H9 (cell line): ENCODE results near the gene LAMC2. TPM values are rescaled to one million over a fixed set of nuclear protein-coding genes. Genes with fewer than 3 reads are reported as not detected.

ENCODE experiments used
- DNase-seq: peaks from one replicate; pipeline ENCODE4 v3.0.0-alpha.2; 2017
- H2AFZ ChIP-seq: one replicate; pipeline ENCODE4 v1.6.1; 2013; ENCODE audit warnings: mild to moderate bottlenecking, low read length, control low read depth, moderate library complexity
- H2AK5ac ChIP-seq: 2 replicates; pipeline ENCODE4 v1.6.1; 2013; ENCODE audit warnings: low read length, control low read depth, mixed read lengths; ENCODE audit not compliant: insufficient read length
- H2BK120ac ChIP-seq: one replicate; pipeline ENCODE4 v1.6.1; 2013; ENCODE audit warnings: low read depth, mild to moderate bottlenecking, low read length, control low read depth, inconsistent platforms; ENCODE audit not compliant: poor library complexity, severe bottlenecking
- H2BK12ac ChIP-seq: 2 replicates; pipeline ENCODE4 v1.6.1; 2013; ENCODE audit warnings: low read length, control low read depth, mixed read lengths, low read depth; ENCODE audit not compliant: insufficient read length
- H2BK15ac ChIP-seq: 2 replicates; pipeline ENCODE4 v1.6.1; 2013; ENCODE audit warnings: low read depth, low read length, control low read depth
- H2BK20ac ChIP-seq: one replicate; pipeline ENCODE4 v1.6.1; 2013; ENCODE audit warnings: low read depth, mild to moderate bottlenecking, low read length, control low read depth, inconsistent platforms; ENCODE audit not compliant: poor library complexity, severe bottlenecking
- H2BK5ac ChIP-seq: 2 replicates; pipeline ENCODE4 v1.6.1; 2013; ENCODE audit warnings: low read length, control low read depth, mixed read lengths; ENCODE audit not compliant: insufficient read length
- H3K14ac ChIP-seq: 2 replicates; pipeline ENCODE4 v1.6.1; 2013; ENCODE audit warnings: low read length, control low read depth; ENCODE audit not compliant: insufficient read depth
- H3K18ac ChIP-seq: 2 replicates; pipeline ENCODE4 v1.6.1; 2013; ENCODE audit warnings: low read depth, mild to moderate bottlenecking, mixed read lengths, low read length, control low read depth; ENCODE audit not compliant: insufficient read length
- H3K23ac ChIP-seq: 2 replicates; pipeline ENCODE4 v1.6.1; 2013; ENCODE audit warnings: low read length, control low read depth, mixed read lengths, low read depth; ENCODE audit not compliant: insufficient read length
- H3K23me2 ChIP-seq: 2 replicates; pipeline ENCODE4 v1.6.1; 2013; ENCODE audit warnings: low read depth, mild to moderate bottlenecking, mixed read lengths, low read length, control low read depth; ENCODE audit not compliant: insufficient read length, poor library complexity, severe bottlenecking
- H3K27ac ChIP-seq: 2 replicates; pipeline ENCODE4 v1.5.1; 2013; ENCODE audit warnings: low read length, control low read depth, mixed read lengths, low read depth; ENCODE audit not compliant: insufficient read length
- H3K27me3 ChIP-seq: 2 replicates; pipeline ENCODE4 v1.6.1; 2013; ENCODE audit warnings: low read length, control low read depth, inconsistent platforms; ENCODE audit not compliant: insufficient read depth
- H3K4ac ChIP-seq: 2 replicates; pipeline ENCODE4 v1.6.1; 2013; ENCODE audit warnings: low read depth, mild to moderate bottlenecking, control low read depth, inconsistent platforms, low read length, moderate library complexity
- H3K4me1 ChIP-seq: 2 replicates; pipeline ENCODE4 v1.6.1; 2013; ENCODE audit warnings: low read length, control low read depth, inconsistent platforms; ENCODE audit not compliant: insufficient read depth
- H3K4me2 ChIP-seq: 2 replicates; pipeline ENCODE4 v1.6.1; 2013; ENCODE audit warnings: low read length, control low read depth, mixed read lengths; ENCODE audit not compliant: insufficient read length, insufficient read depth
- H3K56ac ChIP-seq: 2 replicates; pipeline ENCODE4 v1.6.1; 2013; ENCODE audit warnings: low read depth, mild to moderate bottlenecking, mixed read lengths, low read length, control low read depth; ENCODE audit not compliant: insufficient read length
- H3K79me1 ChIP-seq: 2 replicates; pipeline ENCODE4 v1.6.1; 2013; ENCODE audit warnings: low read depth, mild to moderate bottlenecking, moderate library complexity, low read length, control low read depth, inconsistent platforms; ENCODE audit not compliant: insufficient read depth, poor library complexity, severe bottlenecking
- H3K79me2 ChIP-seq: 2 replicates; pipeline ENCODE4 v1.6.1; 2013; ENCODE audit warnings: low read length, control low read depth, inconsistent platforms; ENCODE audit not compliant: insufficient read depth
- H3K9ac ChIP-seq: 2 replicates; pipeline ENCODE4 v1.6.1; 2013; ENCODE audit warnings: low read length, control low read depth, mixed read lengths; ENCODE audit not compliant: insufficient read length; ENCODE audit errors: extremely low read depth
- H3K9me3 ChIP-seq: one replicate; pipeline ENCODE4 v1.6.1; 2013; ENCODE audit warnings: low read depth, low read length, inconsistent platforms; ENCODE audit not compliant: control insufficient read depth
- H3T11ph ChIP-seq: one replicate; pipeline ENCODE4 v1.6.1; 2013; ENCODE audit warnings: mild to moderate bottlenecking, low read length, control low read depth, inconsistent platforms
- H4K20me1 ChIP-seq: one replicate; pipeline ENCODE4 v1.6.1; 2013; ENCODE audit not compliant: control insufficient read depth, insufficient read length, insufficient read depth
- H4K5ac ChIP-seq: 2 replicates; pipeline ENCODE4 v1.6.1; 2013; ENCODE audit warnings: low read depth, mild to moderate bottlenecking, mixed read lengths, low read length, control low read depth; ENCODE audit not compliant: insufficient read length
- H4K8ac ChIP-seq: replicated peaks from 2 replicates; pipeline ENCODE4 v1.6.1; 2013; ENCODE audit warnings: low read length, control low read depth, mixed read lengths, low read depth; ENCODE audit not compliant: insufficient read length
- H4K91ac ChIP-seq: 2 replicates; pipeline ENCODE4 v1.6.1; 2013; ENCODE audit warnings: low read depth, mild to moderate bottlenecking, moderate library complexity, mixed read lengths, low read length, control low read depth; ENCODE audit not compliant: insufficient read length
- H3K27ac Mint-ChIP-seq, 3 experiments: 2 replicates in 2 of 3; 3 replicates in 1 of 3; pipeline ENCODE4 v1.8.0; 2020 to 2021; ENCODE audit warnings: mixed read lengths in 3 of 3, mild to moderate bottlenecking in 1 of 3, moderate library complexity in 1 of 3
- H3K27me3 Mint-ChIP-seq: 2 replicates; pipeline ENCODE4 v1.8.0; 2021; ENCODE audit warnings: low read depth, mild to moderate bottlenecking, moderate library complexity, mixed read lengths
- H3K36me3 Mint-ChIP-seq, 3 experiments: 2 replicates in 2 of 3; 3 replicates in 1 of 3; pipeline ENCODE4 v1.8.0; 2020 to 2021; ENCODE audit warnings: low read depth in 3 of 3, mixed read lengths in 3 of 3; ENCODE audit not compliant: insufficient read depth in 1 of 3
- H3K4me1 Mint-ChIP-seq, 2 experiments: 2 replicates each; pipeline ENCODE4 v1.8.0; 2020; ENCODE audit warnings: mixed read lengths in 2 of 2
- H3K4me3 Mint-ChIP-seq, 2 experiments: 2 replicates in 1 of 2; 3 replicates in 1 of 2; pipeline ENCODE4 v1.8.0; 2020 to 2021; ENCODE audit warnings: mild to moderate bottlenecking in 2 of 2, mixed read lengths in 2 of 2, moderate library complexity in 1 of 2
- H3K9me3 Mint-ChIP-seq, 2 experiments: 2 replicates in 1 of 2; 3 replicates in 1 of 2; pipeline ENCODE4 v1.8.0; 2020; ENCODE audit warnings: mild to moderate bottlenecking in 2 of 2, mixed read lengths in 2 of 2, moderate library complexity in 1 of 2
- WGBS: extraction: QIAGEN DNeasy Blood & Tissue Kit; methylation state at CpG from one replicate; pipeline ENCODE4 v1.1.7; 2013; ENCODE audit warnings: missing lambda C conversion rate, low lambda C conversion rate, mixed read lengths; ENCODE audit not compliant: insufficient read length; ENCODE audit errors: extremely low coverage; 5-methylcytosine and 5-hydroxymethylcytosine counted together
- total RNA-seq: library from RNA; stranded (reverse); gene quantifications from 2 replicates; pipeline ENCODE4 v1.2.1, GENCODE V29; 2021
- TF ChIP-seq, protein P1 (sequence below): fragments of 200-600 bp; sonication (generic); conservative IDR thresholded peaks from 3 replicates; pipeline ENCODE4 v1.8.0; 2021; ENCODE audit warnings: antibody characterized with exemption, mild to moderate bottlenecking

Gene LAMC2
- total RNA-seq, 1 experiment from 2014 or later, result 7.4 TPM

DNA sequence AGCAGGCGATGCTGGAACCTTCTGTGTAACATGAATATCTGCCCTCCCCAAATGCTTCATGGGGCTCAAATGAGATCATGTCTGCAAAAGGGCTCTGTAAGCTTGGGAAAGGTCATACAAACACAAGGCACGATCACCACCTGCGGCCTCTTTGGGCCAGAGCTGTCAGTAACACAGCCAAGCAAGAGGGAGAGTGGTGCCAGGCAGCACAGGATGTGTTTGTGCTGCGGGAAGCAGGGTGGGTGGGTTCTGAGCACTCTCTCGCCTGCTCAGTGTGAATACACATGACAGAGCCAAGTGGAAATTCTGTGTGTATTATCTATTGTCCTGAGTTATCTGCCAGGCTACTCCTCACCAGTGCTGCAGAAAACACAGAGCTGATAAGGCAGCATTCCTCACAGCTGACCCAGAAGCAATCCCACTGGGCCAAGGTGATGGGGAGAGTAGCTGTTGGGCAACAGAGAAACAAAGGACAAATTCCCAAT lies 101.2 kb downstream of the LAMC2 start:
- no peak overlapping the region for H2AK5ac ChIP-seq
- H3K4ac ChIP-seq, result no peak overlapping the region
- H3K56ac ChIP-seq, result no peak overlapping the region
- H3K27ac Mint-ChIP-seq, result no peak overlapping the region; a peak in 1 of 7 replicates
- no peak overlapping the region for H2BK5ac ChIP-seq
- H4K20me1 ChIP-seq, result no peaks in the 10 kb centered on the region
- no peak overlapping the region for H3K23ac ChIP-seq
- no peak overlapping the region for H3T11ph ChIP-seq
- H3K27me3 Mint-ChIP-seq, result no peaks in the 10 kb centered on the region
- H3K79me1 ChIP-seq, result no peaks in the 10 kb centered on the region
- H2AFZ ChIP-seq, result no peak overlapping the region
- TF ChIP-seq, protein P1, sequence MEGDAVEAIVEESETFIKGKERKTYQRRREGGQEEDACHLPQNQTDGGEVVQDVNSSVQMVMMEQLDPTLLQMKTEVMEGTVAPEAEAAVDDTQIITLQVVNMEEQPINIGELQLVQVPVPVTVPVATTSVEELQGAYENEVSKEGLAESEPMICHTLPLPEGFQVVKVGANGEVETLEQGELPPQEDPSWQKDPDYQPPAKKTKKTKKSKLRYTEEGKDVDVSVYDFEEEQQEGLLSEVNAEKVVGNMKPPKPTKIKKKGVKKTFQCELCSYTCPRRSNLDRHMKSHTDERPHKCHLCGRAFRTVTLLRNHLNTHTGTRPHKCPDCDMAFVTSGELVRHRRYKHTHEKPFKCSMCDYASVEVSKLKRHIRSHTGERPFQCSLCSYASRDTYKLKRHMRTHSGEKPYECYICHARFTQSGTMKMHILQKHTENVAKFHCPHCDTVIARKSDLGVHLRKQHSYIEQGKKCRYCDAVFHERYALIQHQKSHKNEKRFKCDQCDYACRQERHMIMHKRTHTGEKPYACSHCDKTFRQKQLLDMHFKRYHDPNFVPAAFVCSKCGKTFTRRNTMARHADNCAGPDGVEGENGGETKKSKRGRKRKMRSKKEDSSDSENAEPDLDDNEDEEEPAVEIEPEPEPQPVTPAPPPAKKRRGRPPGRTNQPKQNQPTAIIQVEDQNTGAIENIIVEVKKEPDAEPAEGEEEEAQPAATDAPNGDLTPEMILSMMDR, result no peak
- H3K18ac ChIP-seq, result no peak overlapping the region
- no peak overlapping the region for H4K5ac ChIP-seq
- no peak overlapping the region for H2BK20ac ChIP-seq
- no peaks in the 10 kb centered on the region for H3K79me2 ChIP-seq
- H3K23me2 ChIP-seq, result no peaks in the 10 kb centered on the region
- DNase-seq, result no peak
- H3K4me3 Mint-ChIP-seq, result no peak overlapping the region
- H3K4me1 Mint-ChIP-seq, result peaks cover 13 to 15% of the 10 kb centered on the region in 2 experiments
- H3K4me2 ChIP-seq, result no peak overlapping the region
- no peak overlapping the region for H4K8ac ChIP-seq
- no CpG with 5 or more reads among the region's 5 CpGs for WGBS
- H3K9me3 Mint-ChIP-seq, result peaks cover 0 to 3% of the 10 kb centered on the region in 2 experiments; a peak in 2 of 5 replicates
- no peaks in the 10 kb centered on the region for H3K27me3 ChIP-seq
- H3K9ac ChIP-seq, result no peak overlapping the region
- peaks cover 3% of the 10 kb centered on the region; the same call in 1 of the 2 replicates for H3K4me1 ChIP-seq
- H2BK15ac ChIP-seq, result no peak overlapping the region
- H2BK120ac ChIP-seq, result no peak overlapping the region
- H2BK12ac ChIP-seq, result no peak overlapping the region
- H3K14ac ChIP-seq, result no peak overlapping the region
- no peak overlapping the region for H4K91ac ChIP-seq
- H3K27ac ChIP-seq, result no peak overlapping the region
- peaks cover 3 to 9% (median 4%) of the 10 kb centered on the region in 3 experiments; a peak in 5 of 7 replicates for H3K36me3 Mint-ChIP-seq
- no peaks in the 10 kb centered on the region for H3K9me3 ChIP-seq
